ENCODE measurements around the gene LSM2.

The LSM2 gene

DNA sequence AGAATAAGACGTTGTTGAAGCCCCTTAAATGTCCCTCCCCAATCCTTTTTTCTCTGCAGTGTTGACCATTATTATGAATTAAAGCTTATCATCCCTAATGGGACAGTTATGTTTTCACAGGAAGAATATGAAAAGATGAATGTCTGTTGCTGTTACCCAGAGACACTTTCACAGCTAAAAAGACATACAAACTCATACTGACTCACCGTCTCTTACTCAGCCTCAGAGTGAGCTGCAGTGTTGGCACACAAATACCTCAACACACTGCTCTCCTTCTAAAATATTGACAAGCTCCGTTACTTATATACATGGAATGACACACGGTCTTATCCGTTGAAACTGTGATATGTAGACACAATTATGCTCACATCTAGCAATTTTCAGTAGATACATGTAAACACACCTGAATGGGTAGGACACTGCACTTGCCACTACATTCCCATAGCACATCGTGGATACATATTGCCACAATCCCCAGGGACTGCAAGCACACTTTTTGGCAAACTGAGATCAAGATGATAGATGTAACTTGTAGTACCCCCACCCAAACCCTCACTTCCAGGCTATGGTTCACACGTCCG, 53.9 kb downstream of the LSM2 start:
- TF ChIP-seq, protein P1, sequence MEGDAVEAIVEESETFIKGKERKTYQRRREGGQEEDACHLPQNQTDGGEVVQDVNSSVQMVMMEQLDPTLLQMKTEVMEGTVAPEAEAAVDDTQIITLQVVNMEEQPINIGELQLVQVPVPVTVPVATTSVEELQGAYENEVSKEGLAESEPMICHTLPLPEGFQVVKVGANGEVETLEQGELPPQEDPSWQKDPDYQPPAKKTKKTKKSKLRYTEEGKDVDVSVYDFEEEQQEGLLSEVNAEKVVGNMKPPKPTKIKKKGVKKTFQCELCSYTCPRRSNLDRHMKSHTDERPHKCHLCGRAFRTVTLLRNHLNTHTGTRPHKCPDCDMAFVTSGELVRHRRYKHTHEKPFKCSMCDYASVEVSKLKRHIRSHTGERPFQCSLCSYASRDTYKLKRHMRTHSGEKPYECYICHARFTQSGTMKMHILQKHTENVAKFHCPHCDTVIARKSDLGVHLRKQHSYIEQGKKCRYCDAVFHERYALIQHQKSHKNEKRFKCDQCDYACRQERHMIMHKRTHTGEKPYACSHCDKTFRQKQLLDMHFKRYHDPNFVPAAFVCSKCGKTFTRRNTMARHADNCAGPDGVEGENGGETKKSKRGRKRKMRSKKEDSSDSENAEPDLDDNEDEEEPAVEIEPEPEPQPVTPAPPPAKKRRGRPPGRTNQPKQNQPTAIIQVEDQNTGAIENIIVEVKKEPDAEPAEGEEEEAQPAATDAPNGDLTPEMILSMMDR (IDR thresholded peaks at IDR 0.05) = no peak

- TF ChIP-seq, protein P1 (IDR thresholded peaks at IDR 0.05) = no peak
Measured at GRCh38 chr6:31750411-31751022, 56.2 kb downstream of the LSM2 start.

GRCh38 chr6:31749301-31750036, 57.3 kb downstream of the LSM2 start:
- TF ChIP-seq, protein P1 (IDR thresholded peaks at IDR 0.05) = no peak

Data from LNCAP (cell line).